HepG2 (cell line): ENCODE measurements around the gene ZBTB4. TPM values are rescaled to one million over a fixed set of nuclear protein-coding genes. Genes with fewer than 3 reads are reported as not detected.

Source experiments
- BORCS8-MEF2B ChIP-seq: sonication (generic); formaldehyde crosslinking; IDR thresholded peaks from 2 replicates; pipeline ENCODE4 v1.8.0; 2022; ENCODE audit warnings: mild to moderate bottlenecking, missing genetic modification reagents
- ESRRA ChIP-seq: sonication (generic); formaldehyde crosslinking; IDR thresholded peaks from 2 replicates; pipeline ENCODE4 v1.5.1; 2020; ENCODE audit warnings: mild to moderate bottlenecking, low read depth, missing genetic modification reagents
- FOXJ3 ChIP-seq: sonication (generic); formaldehyde crosslinking; IDR thresholded peaks from 2 replicates; pipeline ENCODE4 v1.4.0; 2020; ENCODE audit warnings: missing genetic modification reagents, mild to moderate bottlenecking, borderline replicate concordance
- HOXA9 ChIP-seq: sonication (generic); formaldehyde crosslinking; IDR thresholded peaks from 2 replicates; pipeline ENCODE4 v1.8.1; 2022; ENCODE audit warnings: missing genetic modification reagents, mild to moderate bottlenecking, moderate library complexity, borderline replicate concordance
- MED8 ChIP-seq: sonication (generic); formaldehyde crosslinking; IDR thresholded peaks from 2 replicates; pipeline ENCODE4 v1.8.1; 2023; ENCODE audit warnings: mild to moderate bottlenecking, missing genetic modification reagents; ENCODE audit not compliant: insufficient replicate concordance
- MTF2 ChIP-seq: sonication (generic); formaldehyde crosslinking; IDR thresholded peaks from 2 replicates; pipeline ENCODE4 v1.5.0; 2020; ENCODE audit warnings: missing genetic modification reagents, borderline replicate concordance
- NFRKB ChIP-seq: fragments of 450-650 bp; IDR thresholded peaks from 2 replicates; pipeline ENCODE4 v1.6.1; 2017
- NONO ChIP-seq, 2 experiments: fragments of 450-650 bp in 1 of 2; sonication (generic) in 1 of 2; formaldehyde crosslinking in 1 of 2; IDR thresholded peaks in 1 of 2; conservative IDR thresholded peaks in 1 of 2; 2 replicates each; pipeline versions ENCODE4 v1.6.1 to v1.8.0; 2017 to 2022; ENCODE audit warnings: mild to moderate bottlenecking in 1 of 2, missing genetic modification reagents in 1 of 2, moderate library complexity in 1 of 2
- PHF20 ChIP-seq: sonication (generic); formaldehyde crosslinking; IDR thresholded peaks from 2 replicates; pipeline ENCODE4 v1.5.0; 2020; ENCODE audit warnings: mild to moderate bottlenecking, missing genetic modification reagents
- THYN1 ChIP-seq: sonication (generic); formaldehyde crosslinking; IDR thresholded peaks from 2 replicates; pipeline ENCODE4 v1.8.1; 2023; ENCODE audit warnings: low read depth, mild to moderate bottlenecking, moderate library complexity, missing genetic modification reagents, borderline replicate concordance
- ZBTB10 ChIP-seq: sonication (generic); formaldehyde crosslinking; IDR thresholded peaks from 2 replicates; pipeline ENCODE4 v1.4.0; 2020; ENCODE audit warnings: missing genetic modification reagents, borderline replicate concordance
- ZBTB14 ChIP-seq: sonication (generic); formaldehyde crosslinking; IDR thresholded peaks from 2 replicates; pipeline ENCODE4 v1.4.0; 2020; ENCODE audit warnings: missing genetic modification reagents
- ZFP90 ChIP-seq: sonication (generic); formaldehyde crosslinking; IDR thresholded peaks from 2 replicates; pipeline ENCODE4 v1.8.0; 2022; ENCODE audit warnings: missing genetic modification reagents, mild to moderate bottlenecking, inconsistent platforms, borderline replicate concordance
- ZNF235 ChIP-seq: sonication (generic); formaldehyde crosslinking; IDR thresholded peaks from 2 replicates; pipeline ENCODE4 v1.8.1; 2023; ENCODE audit warnings: mild to moderate bottlenecking, missing genetic modification reagents, borderline replicate concordance
- ZNF512B ChIP-seq: sonication (generic); formaldehyde crosslinking; IDR thresholded peaks from 2 replicates; pipeline ENCODE4 v1.5.1; 2020; ENCODE audit warnings: missing genetic modification reagents, mild to moderate bottlenecking, borderline replicate concordance
- ZNF577 ChIP-seq: sonication (generic); formaldehyde crosslinking; IDR thresholded peaks from 2 replicates; pipeline ENCODE4 v1.4.0; 2020; ENCODE audit warnings: mild to moderate bottlenecking, low read depth, missing genetic modification reagents, borderline replicate concordance
- ZNF652 ChIP-seq: IDR thresholded peaks from 2 replicates; pipeline ENCODE4 v1.6.1; 2016; ENCODE audit warnings: low read depth, borderline replicate concordance
- ZSCAN29 ChIP-seq: sonication (generic); formaldehyde crosslinking; conservative IDR thresholded peaks from 2 replicates; pipeline ENCODE4 v1.4.0; 2020; ENCODE audit warnings: mild to moderate bottlenecking, missing genetic modification reagents
- polyA plus RNA-seq, 8 experiments: library from polyadenylated mRNA; depleted of rRNA in 3 of 8; stranded (reverse) in 7 of 8; unstranded in 1 of 8; fragments of >200 nt; fragmentation: Illumina TruSeq in 4 of 8; extraction: Trizol in 4 of 8; gene quantifications; 2 replicates each; pipeline versions ENCODE4 v1.2.1 to v1.2.3, GENCODE V29; 2011 to 2016; ENCODE audit warnings: low read depth in 4 of 8, missing spikeins in 1 of 8, mixed read lengths in 1 of 8; ENCODE audit not compliant: insufficient read depth in 1 of 8
- total RNA-seq, 5 experiments: library from RNA; depleted of rRNA; stranded (reverse); fragments of >200 nt; fragmentation: Illumina TruSeq; extraction: Trizol; gene quantifications; 2 replicates each; pipeline ENCODE4 v1.2.3, GENCODE V29; 2016; ENCODE audit warnings: low read depth in 1 of 5
- TF ChIP-seq, protein P1 (sequence below): sonication (generic); formaldehyde crosslinking; IDR thresholded peaks from 2 replicates; pipeline ENCODE4 v1.5.1; 2020; ENCODE audit warnings: missing genetic modification reagents, mild to moderate bottlenecking, borderline replicate concordance

Gene ZBTB4
- total and polyA plus RNA-seq, 2 of the 13 experiments (the other 11 are each of a cell fraction or from before 2014, with no cell fraction given), result 4.3 to 7.4 TPM

- TF ChIP-seq ZBTB14 (CRISPR knock-in tag) (no peak), HOXA9 (CRISPR knock-in tag) (peak; percentile 50; the same call in 1 of the 2 replicates), ZNF577 (no peak), ZSCAN29 (CRISPR knock-in tag) (no peak), ESRRA (CRISPR knock-in tag) (0 out of 2 replicates have a peak, but pooled peaks have one; percentile 15), NFRKB (no peak), PHF20 (CRISPR knock-in tag) (no peak), ZFP90 (CRISPR knock-in tag) (no peak), ZNF235 (CRISPR knock-in tag) (no peak), MTF2 (CRISPR knock-in tag) (no peak), ZNF652 (CRISPR knock-in tag) (peak; percentile 75), ZBTB10 (CRISPR knock-in tag) (peak; percentile 82), MED8 (CRISPR knock-in tag) (no peak), THYN1 (CRISPR knock-in tag) (no peak), NONO (IDR thresholded peaks at IDR 0.05) (no peak), NONO (CRISPR knock-in tag; conservative IDR thresholded peaks at IDR 0.05) (peak; percentile 74), ZNF512B (no peak), BORCS8-MEF2B (CRISPR knock-in tag) (no peak), FOXJ3 (CRISPR knock-in tag) (no peak)
- TF ChIP-seq, protein P1, sequence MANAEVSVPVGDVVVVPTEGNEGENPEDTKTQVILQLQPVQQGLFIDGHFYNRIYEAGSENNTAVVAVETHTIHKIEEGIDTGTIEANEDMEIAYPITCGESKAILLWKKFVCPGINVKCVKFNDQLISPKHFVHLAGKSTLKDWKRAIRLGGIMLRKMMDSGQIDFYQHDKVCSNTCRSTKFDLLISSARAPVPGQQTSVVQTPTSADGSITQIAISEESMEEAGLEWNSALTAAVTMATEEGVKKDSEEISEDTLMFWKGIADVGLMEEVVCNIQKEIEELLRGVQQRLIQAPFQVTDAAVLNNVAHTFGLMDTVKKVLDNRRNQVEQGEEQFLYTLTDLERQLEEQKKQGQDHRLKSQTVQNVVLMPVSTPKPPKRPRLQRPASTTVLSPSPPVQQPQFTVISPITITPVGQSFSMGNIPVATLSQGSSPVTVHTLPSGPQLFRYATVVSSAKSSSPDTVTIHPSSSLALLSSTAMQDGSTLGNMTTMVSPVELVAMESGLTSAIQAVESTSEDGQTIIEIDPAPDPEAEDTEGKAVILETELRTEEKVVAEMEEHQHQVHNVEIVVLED (CRISPR knock-in tag), result no peak
These were observed 887 bp downstream of the ZBTB4 start (continued) for GRCh38 chr17:7478276-7479212.
